Smooth muscle cell (in vitro differentiated cells): Measurements from ENCODE around the gene UBE2D2. TPM values are rescaled to one million over a fixed set of nuclear protein-coding genes. Genes with fewer than 3 reads are reported as not detected.

ENCODE experiments used
- DNase-seq: peaks from one replicate; lab custom pipeline; 2025; ENCODE audit not compliant: unreplicated experiment; lab: John Stamatoyannopoulos, UW
- H2AFZ ChIP-seq: fragments of 200-600 bp; sonication (generic); 2 replicates; pipeline ENCODE4 v1.6.0; 2016; ENCODE audit warnings: antibody characterized with exemption, low read depth, mild to moderate bottlenecking
- H3F3A ChIP-seq: fragments of 200-600 bp; sonication (generic); 2 replicates; pipeline ENCODE4 v1.6.0; 2017; ENCODE audit warnings: antibody characterized with exemption, low read depth
- H3K27ac ChIP-seq: fragments of 200-600 bp; sonication (generic); 2 replicates; pipeline ENCODE4 v1.5.1; 2016; ENCODE audit warnings: low read depth, mild to moderate bottlenecking
- H3K27me3 ChIP-seq: fragments of 200-600 bp; sonication (generic); 2 replicates; pipeline ENCODE4 v1.6.1; 2016; ENCODE audit warnings: low read depth, mild to moderate bottlenecking
- H3K36me3 ChIP-seq: fragments of 200-600 bp; sonication (generic); 2 replicates; pipeline ENCODE4 v1.5.1; 2016; ENCODE audit warnings: low read depth
- H3K4me1 ChIP-seq: fragments of 200-600 bp; sonication (generic); 2 replicates; pipeline ENCODE4 v1.5.1; 2016; ENCODE audit warnings: low read depth
- H3K4me2 ChIP-seq: fragments of 200-600 bp; sonication (generic); 2 replicates; pipeline ENCODE4 v1.6.0; 2016; ENCODE audit warnings: mild to moderate bottlenecking
- H3K4me3 ChIP-seq: fragments of 200-600 bp; sonication (generic); 2 replicates; pipeline ENCODE4 v1.5.1; 2016; ENCODE audit warnings: mild to moderate bottlenecking
- H3K79me2 ChIP-seq: fragments of 200-600 bp; sonication (generic); 2 replicates; pipeline ENCODE4 v1.6.0; 2016; ENCODE audit warnings: low read depth, mild to moderate bottlenecking
- H3K9ac ChIP-seq: fragments of 200-600 bp; sonication (generic); 2 replicates; pipeline ENCODE4 v1.6.0; 2016; ENCODE audit warnings: low read depth
- H3K9me3 ChIP-seq: fragments of 200-600 bp; sonication (generic); replicated peaks from 2 replicates; pipeline ENCODE4 v1.5.1; 2016; ENCODE audit warnings: low read depth
- H4K20me1 ChIP-seq: fragments of 200-600 bp; sonication (generic); 2 replicates; pipeline ENCODE4 v1.6.0; 2016; ENCODE audit warnings: low read depth
- CTCF ChIP-seq: fragments of 200-600 bp; sonication (generic); IDR thresholded peaks from 2 replicates; pipeline ENCODE4 v1.5.1; 2017; ENCODE audit warnings: borderline replicate concordance, mild to moderate bottlenecking, antibody characterized with exemption; ENCODE audit not compliant: insufficient read depth, poor library complexity, severe bottlenecking
- whole genome bisulfite sequencing: methylation state at CpG from one replicate; pipeline ENCODE4 v1.1.7; 2016; ENCODE audit warnings: low lambda C conversion rate; 5-methylcytosine and 5-hydroxymethylcytosine counted together
- polyA plus RNA-seq: library from polyadenylated mRNA; unstranded; fragments of >200 nt; fragmentation: Nextera tagmentation; extraction: Ambion mirVana; gene quantifications from 2 replicates; pipeline ENCODE4 v1.2.1, GENCODE V29; 2016
- total RNA-seq: library from RNA; depleted of rRNA; stranded (reverse); fragments of >200 nt; gene quantifications from 2 replicates; pipeline ENCODE4 v1.2.3, GENCODE V29; 2014

UBE2D2 gene
- total and polyA plus RNA-seq, 2 experiments from 2014 or later, result 69.3 to 174 TPM

- no peak overlapping the region for H3K4me3 ChIP-seq
- H3F3A ChIP-seq, result peaks cover 29% of the 10 kb centered on the region
- peak overlapping the region; percentile 95 for H3K27ac ChIP-seq
- no peak for DNase-seq
- H4K20me1 ChIP-seq, result peaks cover 92% of the 10 kb centered on the region
- H3K36me3 ChIP-seq, result no peaks in the 10 kb centered on the region
- no peak for TF ChIP-seq CTCF
- H3K79me2 ChIP-seq, result peaks cover 86% of the 10 kb centered on the region
- no peaks in the 10 kb centered on the region for H3K27me3 ChIP-seq
- no peaks in the 10 kb centered on the region for H3K9me3 ChIP-seq
- WGBS, result 98% methylated on average over 15 of the region's 15 CpGs
- no peak overlapping the region for H3K4me2 ChIP-seq
- no peak overlapping the region for H3K9ac ChIP-seq
- H3K4me1 ChIP-seq, result peaks cover 49% of the 10 kb centered on the region
- no peak overlapping the region for H2AFZ ChIP-seq
These were observed 103.7 kb downstream of the UBE2D2 start for GRCh38 chr5:139664727-139665351.

GRCh38 chr5:139665626-139666025 is 104.5 kb downstream of the UBE2D2 start:
- Histone ChIP-seq H3F3A (peaks cover 29% of the 10 kb centered on the region), H3K36me3 (no peaks in the 10 kb centered on the region), H3K27ac (peak overlapping the region; percentile 95), H4K20me1 (peaks cover 93% of the 10 kb centered on the region), H3K27me3 (no peaks in the 10 kb centered on the region), H3K4me1 (peaks cover 49% of the 10 kb centered on the region), H3K4me3 (no peak overlapping the region), H3K4me2 (peak overlapping the region; percentile 8), H3K9me3 (no peaks in the 10 kb centered on the region), H3K9ac (no peak overlapping the region), H3K79me2 (peaks cover 93% of the 10 kb centered on the region), H2AFZ (no peak overlapping the region)
- no peak for DNase-seq
- WGBS, result 94% methylated on average over 11 of the region's 11 CpGs
- TF ChIP-seq CTCF, result no peak

GRCh38 chr5:139666551-139666950 is 105.4 kb downstream of the UBE2D2 start:
- Histone ChIP-seq H3K4me3 (no peak overlapping the region), H3K9me3 (no peaks in the 10 kb centered on the region), H3K9ac (no peak overlapping the region), H3K79me2 (peaks cover 98% of the 10 kb centered on the region), H3K4me1 (peaks cover 49% of the 10 kb centered on the region), H4K20me1 (peaks cover 99% of the 10 kb centered on the region), H3K36me3 (no peaks in the 10 kb centered on the region), H3F3A (peaks cover 25% of the 10 kb centered on the region), H3K27me3 (no peaks in the 10 kb centered on the region), H2AFZ (no peak overlapping the region), H3K27ac (peak overlapping the region; percentile 95), H3K4me2 (peak overlapping the region; percentile 86)
- DNase-seq, result no peak
- no peak for TF ChIP-seq CTCF
- whole genome bisulfite sequencing, result 88% methylated on average over 7 of the region's 7 CpGs
